Measurements from ENCODE around the gene ICE1.
A peak's percentile ranks its signal among the peaks of the same experiment; 100 is the strongest.
"Not testable (repeated sequence)": the region's sequence is repeated elsewhere in the genome, so short reads cannot be mapped to it uniquely, and the experiment has no call there.

The ICE1 gene, protein sequence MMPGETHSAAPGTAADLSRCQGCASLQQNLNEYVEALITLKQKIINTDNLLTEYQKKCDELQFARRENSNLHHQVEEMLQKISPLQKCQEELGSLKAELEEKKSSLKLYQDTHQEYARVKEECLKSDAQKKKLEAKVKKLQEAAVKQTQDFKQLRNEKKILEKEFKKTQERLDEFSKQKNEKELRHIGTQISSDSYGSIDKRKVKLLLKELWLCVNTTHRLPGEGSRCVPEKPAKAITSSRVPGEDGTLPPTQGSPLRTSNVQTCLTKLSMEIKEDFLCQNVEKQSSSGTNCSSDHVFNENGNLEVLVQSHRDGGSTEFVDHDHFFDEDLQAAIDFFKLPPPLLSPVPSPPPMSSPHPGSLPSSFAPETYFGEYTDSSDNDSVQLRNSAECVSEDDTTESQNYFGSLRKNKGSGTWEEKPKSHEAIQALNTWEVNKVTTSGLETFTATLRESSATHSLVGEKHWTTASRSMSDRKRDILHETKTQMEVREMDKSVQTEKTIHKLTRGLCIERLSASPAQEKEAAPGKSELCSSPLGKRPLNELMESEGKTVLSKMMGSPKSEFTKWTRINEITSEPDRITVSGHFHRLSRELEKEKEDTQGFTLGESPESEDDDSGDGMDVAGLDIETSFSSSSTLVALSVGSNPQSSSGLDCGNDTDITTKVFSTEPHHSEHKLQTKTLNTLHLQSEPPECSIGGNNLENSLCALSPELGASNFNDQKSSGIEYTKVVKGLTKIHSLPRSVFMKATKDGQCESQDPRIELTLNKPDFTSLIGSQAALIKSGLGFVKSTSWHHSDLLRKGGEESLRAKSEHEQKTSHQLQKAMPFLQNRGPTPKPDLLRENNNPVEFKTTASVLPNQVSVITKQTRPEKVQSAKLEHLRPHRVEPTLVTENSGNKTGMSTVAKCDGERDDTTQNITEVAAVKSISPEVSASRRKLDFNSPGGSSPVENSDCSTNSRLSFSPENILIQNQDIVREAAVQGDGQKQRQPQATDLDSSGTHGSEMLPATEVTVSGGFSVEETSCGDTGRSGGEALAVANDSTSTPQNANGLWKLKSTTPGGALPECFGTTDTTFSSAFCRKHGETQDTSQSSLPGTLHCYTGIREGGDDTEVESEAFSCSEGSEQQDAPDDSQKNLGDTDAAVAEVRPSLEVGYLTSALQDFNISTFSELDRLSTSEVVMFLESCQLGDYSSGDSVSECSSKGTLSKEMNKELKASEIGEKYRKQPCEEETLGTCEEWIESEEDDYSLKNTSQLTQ (N-terminal part only)

DNA sequence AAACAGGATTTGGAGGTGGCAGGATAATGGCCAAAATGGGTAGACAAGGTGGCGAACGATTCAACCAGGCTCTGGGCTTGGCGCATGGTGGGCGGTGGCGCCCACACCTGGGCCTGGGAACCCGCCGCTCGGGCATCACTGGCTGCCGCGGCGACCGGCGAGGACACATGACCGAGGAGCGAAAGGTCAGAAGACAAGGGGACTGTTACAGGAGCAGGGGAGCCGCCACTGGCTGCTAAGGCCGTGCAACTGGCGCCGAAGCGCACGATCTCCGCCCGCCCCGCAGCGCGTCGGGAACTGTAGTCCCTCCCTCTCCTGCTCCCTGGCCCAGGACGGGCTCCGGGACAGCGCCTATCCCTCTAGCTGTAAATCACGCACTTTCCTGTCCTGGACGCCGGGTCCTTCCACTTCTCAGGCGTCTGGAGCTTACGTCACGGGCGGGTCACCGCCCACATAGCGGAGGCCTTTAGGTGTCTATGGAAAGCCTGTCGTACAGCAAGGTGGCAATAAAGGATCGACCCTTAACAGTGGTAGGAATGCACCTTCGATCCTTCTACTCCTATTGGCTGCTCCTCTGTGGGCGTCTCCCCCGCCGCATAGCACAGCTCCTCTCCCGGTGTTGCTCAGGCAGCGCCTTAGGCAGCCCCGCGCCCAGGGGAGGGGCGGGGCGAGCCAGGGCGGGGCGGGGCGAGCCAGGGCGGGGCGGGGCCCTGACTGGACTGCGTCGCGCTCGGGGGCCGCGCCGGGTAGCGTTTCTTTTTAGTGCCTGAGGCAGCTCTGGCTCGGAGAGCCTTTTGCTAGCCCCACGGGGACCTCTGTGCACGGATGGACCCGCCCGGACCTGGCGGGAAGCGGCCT is at the start of gene ICE1:
Gene ICE1, plus strand, starts transcription at position 717 of the 858 bp plus-strand sequence. CDS start 239 bp downstream, outside the sequence.
- intact Hi-C loops (cut with DNase I), result loop anchor here (5.0 kb wide), 1 partner anchor 545 kb away; no protein-coding TSS in a partner anchor

DNA sequence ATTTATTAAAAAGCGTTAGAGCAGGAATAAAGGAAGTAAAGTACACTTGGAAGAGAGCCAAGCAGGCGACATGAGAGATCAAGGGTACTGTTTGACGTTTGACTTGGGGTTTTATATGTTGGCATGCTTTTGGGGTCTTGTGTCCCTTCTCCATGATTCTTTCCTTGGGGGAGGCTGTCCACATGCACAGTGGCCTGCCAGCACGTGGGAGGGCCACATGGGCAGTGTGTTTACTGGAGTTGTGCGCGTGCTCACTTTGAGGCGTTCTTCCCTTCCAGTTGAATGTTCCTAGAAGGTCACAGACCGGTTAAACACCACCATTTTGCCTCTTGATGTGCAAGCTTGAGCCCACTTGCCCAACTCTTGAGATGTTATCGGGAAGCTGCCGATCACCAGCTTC is 49.5 kb upstream of the ICE1 start:
- no peak for DNase-seq
- intact Hi-C loops (cut with DNase I), result no loop called here

More for the DNA sequence above, at the start of gene ICE1:
- DNase-seq, result peak; percentile 95 to 99 (median 98)

DNA sequence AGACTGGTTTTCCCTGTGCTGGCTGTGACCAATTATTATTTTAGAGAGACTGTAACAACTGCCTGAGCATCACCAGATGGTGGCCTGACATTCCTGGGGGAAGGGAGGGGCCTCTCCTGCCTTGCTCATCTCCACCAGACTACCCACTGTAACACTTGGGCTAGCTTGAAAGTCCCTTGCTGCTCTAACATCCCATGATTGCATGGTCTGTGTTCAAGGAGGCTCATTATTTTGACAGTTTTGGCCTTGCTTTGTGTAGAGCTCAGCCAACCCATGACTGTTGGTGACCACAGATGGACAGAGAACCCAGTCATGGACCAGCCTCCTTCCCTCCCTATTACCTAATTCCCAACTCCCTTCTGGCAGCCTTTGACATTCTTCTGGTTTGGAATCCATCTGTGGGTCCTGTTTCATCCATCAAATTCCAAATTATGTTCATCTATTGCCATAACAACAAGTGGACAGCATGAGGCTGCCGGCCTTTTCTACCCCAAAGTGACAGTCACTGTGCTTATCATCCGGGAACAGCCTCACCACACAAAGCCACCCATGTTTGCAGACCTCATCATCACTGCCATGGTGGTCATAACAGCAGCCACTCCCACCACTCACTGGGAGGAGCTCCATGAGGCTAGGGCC is 49.0 kb upstream of the ICE1 start:
- DNase-seq, result no peak

DNA sequence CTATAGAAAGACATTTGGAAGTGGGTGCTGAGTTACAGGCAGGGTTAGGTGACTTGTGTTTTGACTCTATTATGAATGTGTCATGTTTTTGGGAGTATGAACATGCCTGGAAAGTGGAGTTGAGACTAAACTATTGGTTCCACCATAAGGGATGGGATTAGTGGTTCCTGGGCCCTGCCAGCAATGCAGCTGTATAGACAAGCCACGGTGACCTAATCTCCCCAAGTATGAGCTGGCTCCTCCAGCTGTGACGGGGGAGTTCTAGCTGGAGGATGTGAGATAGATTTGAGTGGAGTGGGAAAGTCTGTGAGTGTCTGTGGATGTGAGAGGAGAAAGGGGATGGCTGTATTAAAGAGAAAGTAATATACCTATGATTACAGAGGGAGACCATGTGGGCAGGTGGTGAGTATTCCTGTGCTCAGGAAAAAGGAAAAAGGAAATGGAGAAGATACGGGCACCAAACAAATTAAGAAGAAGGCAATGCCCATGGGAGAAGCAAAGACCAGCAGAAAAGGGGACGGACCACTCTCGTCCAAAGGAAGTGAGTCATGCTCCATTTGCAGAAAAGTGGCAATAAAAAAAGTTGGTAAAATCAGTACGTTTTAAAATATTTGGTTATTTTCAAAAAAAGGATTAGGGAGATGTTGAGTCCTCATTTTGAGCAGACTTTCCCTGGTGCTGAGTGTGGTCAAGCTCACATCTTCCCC is 48.3 kb upstream of the ICE1 start:
- DNase-seq, result no peak
- intact Hi-C loops (cut with DNase I), result no loop called here

More for the DNA sequence above, 49.0 kb upstream of the ICE1 start:
- intact Hi-C loops (cut with DNase I), result no loop called here

DNA sequence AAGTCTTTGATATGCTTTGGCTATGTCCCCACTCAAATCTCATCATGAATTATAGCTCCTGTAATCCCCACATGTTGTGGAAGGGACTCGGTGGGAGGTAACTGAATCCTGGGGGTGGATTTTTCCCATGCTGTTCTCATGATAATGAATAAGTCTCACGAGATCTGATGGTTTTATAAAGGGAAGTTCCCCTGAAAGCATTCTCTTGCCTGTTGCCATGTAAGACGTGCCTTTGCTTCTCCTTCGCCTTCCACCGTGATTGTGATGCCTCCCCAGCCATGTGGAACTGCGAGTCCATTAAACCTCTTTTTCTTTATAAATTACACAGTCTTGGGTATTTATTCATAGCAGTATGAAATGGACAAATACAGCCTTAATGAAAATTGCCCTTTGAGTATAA is 44.7 kb upstream of the ICE1 start:
- intact Hi-C loops (cut with DNase I), result no loop called here
- DNase-seq, result no peak

DNA sequence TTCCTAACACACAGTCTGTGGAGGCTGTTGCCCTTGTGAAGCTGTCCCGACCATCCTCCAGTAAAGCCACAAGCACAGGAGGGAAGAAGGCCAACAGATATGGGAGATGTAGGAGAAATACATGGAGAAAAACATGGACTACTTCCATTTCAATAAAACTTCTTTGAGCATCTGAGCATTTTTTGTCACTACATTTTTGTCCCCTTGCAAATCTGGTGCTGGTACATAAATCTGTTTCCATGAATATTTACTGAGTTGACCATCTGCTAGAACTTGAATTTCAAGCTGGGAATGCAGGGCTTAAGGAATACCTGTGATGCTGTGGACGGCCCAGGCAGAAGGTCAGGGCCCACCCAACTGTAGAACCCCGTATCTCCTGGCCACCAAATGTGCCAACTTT is 43.9 kb upstream of the ICE1 start:
- intact Hi-C loops (cut with DNase I), result no loop called here
- no peak for DNase-seq

DNA sequence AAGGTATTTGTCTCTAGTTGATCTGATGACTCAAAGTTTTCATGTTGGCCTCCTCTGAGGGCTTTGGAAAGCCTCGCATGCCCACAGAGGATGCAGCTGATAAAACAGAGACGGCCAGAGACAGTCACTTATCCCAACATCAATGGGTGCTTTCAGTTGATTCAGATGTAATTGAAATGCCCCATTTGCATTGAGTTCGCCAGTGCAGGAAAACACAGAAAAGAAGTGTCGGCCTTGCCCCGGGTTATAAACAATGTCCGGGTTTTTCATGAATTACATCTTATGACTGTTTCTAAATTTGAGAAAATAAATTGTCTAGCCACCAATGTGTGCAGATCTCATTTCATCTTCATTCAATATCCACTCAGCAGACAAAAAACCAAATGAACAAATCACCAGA is 42.2 kb upstream of the ICE1 start:
- intact Hi-C loops (cut with DNase I), result no loop called here

DNA sequence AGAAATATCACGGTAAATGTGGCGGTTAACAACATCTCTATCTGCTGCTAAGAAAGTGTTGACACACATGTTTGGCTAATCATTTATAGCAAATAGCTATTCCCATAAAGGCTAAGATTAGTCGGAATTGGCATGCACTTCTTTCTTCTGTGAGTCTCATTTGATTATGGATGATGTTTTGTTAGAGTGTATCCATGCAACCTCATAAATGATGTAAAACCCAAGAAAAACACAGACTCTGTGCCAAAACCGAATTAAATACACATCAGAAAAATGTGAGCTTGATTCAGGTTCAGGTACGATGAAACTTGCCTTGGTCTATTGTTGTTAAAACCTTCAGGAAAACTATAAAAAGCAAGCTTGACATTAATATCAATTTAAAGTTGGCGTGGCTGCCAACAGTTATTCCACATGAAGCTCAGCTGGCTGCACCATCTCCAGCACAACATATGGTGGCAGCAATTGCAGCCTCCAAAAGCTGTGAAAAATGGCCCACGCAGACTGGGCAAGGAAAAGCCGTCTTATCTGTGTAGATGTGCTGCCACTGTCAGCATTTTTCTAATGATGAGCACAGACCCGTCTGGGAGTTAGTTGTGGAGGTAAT is 41.1 kb upstream of the ICE1 start:
- no peak for DNase-seq
- intact Hi-C loops (cut with DNase I), result no loop called here

More for the DNA sequence above, 42.2 kb upstream of the ICE1 start:
- peak in 31 of 42 donors; percentile 7 to 64 (median 28) for DNase-seq

DNA sequence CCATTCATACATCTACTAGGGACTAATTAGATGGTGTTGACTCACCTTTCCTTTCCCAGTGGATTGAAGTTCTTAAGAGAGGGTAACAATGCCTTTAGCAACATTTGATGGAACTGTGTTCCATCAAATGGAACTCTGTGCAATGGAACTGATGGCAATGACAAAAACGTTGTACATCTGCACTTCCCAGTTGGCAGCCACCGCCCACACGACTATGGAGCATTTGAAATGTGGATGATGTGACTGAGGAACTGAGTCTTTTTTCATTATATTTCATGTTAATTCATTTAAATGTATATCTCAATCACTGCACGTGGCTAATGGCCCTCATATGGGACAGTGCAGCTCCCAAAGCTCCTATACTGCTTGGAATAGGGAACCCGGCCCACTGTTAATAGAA is 39.0 kb upstream of the ICE1 start:
- peak in 18 of 42 donors; percentile 9 to 60 (median 27) for DNase-seq
- intact Hi-C loops (cut with DNase I), result no loop called here

DNA sequence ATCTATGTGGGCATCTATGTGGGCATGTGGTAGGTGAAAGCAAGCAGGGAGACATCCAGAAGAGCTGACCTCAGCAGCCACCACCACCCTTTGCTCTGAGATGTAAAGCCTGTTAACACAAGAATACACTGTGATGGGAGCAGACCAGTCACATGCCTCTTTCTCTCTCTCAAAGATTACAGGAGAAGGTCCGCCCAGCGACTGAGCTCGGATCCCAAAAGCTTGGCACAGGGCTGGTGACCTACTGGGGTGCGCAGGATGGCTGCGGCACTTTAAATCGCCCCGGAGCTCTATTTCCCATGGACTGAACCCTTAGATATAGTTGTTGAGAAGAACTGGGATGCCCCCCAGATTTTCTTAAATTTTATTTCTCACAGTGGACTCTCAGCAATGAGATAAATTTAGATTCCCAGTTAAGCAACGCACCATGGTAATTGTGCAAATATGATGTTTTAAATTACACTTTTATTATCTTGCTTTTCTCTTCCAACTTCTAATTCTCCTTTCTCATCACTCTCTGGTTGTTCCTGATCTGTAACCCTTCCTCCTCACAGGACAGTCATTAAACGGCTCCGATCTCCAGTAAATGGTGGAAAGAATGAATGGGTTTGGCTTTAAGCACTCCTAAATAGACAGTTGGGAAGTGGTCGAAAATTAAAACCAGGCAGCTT is 37.7 kb upstream of the ICE1 start:
- intact Hi-C loops (cut with DNase I), result no loop called here
- no peak for DNase-seq

DNA sequence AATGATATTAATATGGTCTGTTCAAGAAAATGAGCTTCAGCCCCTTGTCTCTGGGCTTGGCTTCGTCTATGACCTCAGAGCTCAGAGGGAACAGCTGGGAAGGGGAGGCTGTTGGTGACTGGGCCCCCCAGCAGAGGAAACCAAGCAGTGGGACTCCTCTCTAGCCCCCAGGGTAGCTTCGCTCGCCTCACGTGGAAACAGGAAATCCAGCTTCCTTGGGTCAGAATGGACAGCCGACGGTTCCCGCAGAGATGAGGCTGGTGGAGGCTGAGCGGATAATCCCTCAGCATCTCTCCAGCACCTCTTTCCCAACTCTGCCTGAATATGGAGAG is 37.2 kb upstream of the ICE1 start:
- no peak for DNase-seq
- intact Hi-C loops (cut with DNase I), result no loop called here

DNA sequence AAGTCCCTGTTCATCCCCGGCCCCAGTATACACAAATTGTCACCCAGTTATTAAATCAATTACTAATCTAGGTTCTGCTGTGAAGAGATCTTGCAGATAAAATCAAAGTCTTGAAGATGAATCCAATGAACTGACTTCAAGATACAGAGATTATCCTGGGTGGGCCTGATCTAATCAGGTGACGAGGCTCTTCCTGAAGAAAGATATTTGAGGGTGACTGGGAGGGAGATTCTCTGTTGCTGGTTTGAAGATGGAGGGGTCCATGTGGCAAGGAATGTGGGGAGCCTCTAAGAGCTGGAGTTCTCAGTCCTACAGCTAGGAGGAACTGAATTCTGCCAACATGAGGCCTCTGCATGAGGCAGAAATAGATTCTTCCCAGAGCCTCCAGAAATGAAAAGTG is 36.1 kb upstream of the ICE1 start:
- intact Hi-C loops (cut with DNase I), result no loop called here
- DNase-seq, result no peak

DNA sequence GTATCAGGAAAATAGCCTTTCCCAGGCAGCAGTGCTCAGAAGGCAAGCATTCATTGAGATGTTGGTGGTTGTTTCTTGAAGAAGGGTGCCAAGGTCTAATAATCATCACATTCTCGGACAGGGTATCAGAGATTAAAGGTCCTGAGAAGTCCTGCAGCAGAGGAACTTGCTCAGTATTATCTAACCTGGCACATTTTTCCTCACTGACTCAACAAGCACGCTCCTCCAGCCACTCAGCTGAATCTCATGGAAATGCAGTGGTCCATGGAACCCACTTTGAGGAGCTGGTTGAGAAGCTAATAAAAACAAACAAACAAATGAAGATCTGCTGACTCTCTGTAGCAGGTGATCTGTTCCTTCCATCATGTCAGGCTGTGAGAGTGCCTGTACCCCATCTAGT is 35.3 kb upstream of the ICE1 start:
- no peak for DNase-seq
- intact Hi-C loops (cut with DNase I), result no loop called here

DNA sequence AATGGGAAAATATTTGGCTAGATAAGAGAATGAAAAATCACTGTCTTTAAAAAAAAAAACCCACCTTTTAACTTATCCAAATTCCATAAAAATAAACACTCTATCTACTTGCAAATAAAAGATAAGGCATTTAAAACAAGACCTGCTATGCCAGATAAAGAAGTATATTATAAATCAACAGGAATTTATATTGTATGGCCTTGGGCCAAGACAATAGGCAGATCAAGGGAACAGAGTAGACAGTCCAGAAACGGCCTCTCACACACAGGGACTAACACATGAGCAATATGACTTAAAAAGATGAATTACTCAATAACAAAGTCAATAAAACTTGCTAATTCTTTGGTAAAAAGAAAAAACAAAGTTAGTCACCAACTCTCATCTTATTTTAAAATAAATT is 34.7 kb upstream of the ICE1 start:
- DNase-seq, result no peak

DNA sequence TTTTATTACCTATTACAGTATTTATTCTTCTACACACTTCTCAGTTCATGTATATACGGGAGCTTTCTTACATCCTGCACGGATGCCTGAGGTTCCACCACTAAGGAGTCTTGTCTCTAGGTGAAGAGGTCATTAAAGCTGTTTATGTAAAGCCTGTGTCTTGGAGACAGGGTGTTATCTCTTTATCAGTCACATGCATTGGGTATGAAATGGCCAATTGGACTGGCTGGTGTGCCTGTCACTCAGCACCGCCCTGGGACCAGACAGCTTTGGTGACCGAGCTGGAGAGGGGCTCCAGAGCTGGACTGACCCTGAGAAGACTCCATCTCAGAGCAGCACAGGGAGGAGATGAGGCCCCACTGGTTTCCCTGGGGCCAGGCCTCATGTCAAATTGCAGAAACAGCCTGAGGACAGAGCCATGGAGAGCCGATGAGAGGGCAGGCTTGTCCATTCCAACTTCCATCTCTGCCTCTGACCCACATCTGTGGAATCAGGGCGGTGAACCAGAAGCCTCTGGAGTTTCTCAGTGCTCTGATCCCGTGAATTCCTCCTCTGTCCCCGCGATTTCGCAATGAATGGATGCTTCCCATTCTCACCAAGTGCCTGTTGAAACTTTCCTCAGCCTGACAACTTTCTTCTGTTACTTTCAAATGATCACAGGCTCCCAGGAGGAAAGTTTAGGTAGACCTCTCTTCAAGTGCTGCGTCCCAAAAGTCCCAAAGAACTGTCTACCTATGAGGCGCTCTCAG is 32.2 kb upstream of the ICE1 start:
- intact Hi-C loops (cut with DNase I); DNase-seq: not testable (repeated sequence)

More for the DNA sequence above, 34.7 kb upstream of the ICE1 start:
- intact Hi-C loops (cut with DNase I), result no loop called here

DNA sequence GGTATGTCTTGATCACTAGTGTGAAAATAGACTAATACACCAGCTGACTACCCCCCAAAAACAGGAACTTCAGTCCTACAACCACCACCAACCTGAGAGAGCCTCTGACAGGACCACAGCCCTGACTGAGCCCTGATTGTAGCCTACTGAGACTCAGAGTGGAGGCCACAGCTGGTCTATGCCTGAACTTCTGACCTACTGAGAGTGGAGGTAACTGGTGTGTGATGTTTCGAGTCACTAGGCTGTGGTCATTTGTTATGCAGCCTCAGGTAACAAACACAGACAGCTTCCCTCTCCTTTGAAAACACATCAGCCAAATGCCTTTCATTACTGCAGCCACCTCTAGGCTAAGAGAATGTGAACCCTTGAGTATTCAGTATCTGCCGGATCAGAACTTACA is 30.0 kb upstream of the ICE1 start:
- intact Hi-C loops (cut with DNase I), result not testable (repeated sequence)

More for the DNA sequence above, 30.0 kb upstream of the ICE1 start:
- not testable (repeated sequence) for DNase-seq
